Hematopoietic multipotent progenitor cell treated with erythropoietin and hydrocortisone succinate and interleukin-3 and kit ligand, for 15 days (in vitro differentiated cells): ENCODE measurements around the gene DENND2D.
"Not testable (repeated sequence)": the region's sequence is repeated elsewhere in the genome, so short reads cannot be mapped to it uniquely, and the experiment has no call there.

Source experiments
- DNase-seq: peaks from one replicate; pipeline ENCODE4 v3.0.0-alpha.2; 2015; ENCODE audit warnings: low spot score

The DENND2D gene

DNA sequence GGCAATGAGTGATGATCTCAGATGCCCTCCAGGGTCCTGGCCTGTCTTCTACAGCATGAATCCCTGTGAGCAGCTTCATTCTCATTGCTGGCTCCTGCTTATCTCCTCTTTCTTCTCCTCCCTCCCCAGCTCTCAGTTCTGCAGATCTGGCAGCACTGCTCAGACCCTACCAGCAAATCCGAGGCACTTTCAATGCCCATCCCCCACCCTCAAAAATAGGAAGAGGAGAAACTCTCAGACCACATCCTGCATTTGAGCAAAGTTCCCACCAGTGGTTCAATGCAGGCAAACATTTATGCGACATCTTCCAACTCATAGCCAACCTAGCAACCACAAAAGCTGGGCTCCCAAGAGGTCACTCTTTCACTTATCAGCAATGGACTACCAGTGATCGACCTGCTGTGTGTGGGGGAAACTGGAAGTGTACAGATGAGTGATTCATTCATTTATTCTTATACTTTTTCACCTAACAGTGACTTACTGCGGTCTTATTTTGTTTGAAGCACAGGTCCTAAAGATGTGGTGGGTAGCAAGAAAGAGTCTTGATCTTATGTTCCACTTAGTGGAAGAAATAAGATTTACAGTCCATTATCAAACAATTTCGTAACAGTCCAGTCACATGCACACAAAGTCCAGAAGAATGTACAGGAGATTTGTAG lies 21.3 kb upstream of the DENND2D start:
- no peak for DNase-seq

DNA sequence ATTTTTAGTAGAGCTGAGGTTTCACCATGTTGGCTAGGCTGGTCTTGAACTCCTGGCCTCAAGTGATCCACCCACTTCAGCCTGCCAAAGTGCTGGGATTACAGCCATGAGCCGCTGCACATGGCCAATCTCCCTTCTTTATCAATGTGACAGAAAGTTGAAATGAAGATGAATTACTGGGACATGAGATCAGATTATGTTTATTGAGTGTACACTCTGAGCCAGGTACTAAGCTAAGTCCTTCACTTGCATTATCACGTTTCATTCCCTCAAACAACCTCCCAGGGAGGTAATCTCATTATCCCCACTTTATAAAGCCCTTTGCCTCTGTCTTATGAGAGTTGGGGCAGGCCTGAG lies 20.8 kb upstream of the DENND2D start:
- no peak for DNase-seq

DNA sequence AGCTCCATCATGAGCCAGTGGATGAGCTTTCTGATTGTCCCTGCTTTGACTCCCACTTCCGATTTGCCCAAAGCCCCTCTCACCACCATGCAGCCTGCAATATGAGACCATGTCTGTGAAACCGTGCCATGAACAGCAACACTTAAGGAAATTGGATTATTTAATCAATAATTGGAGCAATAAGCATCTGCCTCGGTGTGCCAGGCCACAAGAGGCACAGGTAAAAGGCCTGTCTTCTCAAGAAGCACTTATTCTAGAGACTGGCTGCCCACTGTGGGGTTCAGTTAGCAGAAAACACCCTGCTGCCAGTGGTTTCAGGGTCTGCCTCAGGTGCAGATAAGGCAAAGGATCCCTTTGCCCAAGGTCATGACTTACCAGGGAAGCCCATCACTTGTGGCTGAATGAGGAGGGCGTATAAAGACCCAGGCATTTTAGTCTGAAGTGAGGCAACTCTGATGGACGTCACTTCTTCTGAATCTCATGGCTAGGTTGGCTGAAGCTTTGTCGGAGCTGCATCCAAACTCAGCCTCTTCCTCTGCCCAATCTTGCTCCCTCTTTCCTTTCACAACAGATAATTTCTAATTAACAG lies 19.9 kb upstream of the DENND2D start:
- no peak for DNase-seq

DNA sequence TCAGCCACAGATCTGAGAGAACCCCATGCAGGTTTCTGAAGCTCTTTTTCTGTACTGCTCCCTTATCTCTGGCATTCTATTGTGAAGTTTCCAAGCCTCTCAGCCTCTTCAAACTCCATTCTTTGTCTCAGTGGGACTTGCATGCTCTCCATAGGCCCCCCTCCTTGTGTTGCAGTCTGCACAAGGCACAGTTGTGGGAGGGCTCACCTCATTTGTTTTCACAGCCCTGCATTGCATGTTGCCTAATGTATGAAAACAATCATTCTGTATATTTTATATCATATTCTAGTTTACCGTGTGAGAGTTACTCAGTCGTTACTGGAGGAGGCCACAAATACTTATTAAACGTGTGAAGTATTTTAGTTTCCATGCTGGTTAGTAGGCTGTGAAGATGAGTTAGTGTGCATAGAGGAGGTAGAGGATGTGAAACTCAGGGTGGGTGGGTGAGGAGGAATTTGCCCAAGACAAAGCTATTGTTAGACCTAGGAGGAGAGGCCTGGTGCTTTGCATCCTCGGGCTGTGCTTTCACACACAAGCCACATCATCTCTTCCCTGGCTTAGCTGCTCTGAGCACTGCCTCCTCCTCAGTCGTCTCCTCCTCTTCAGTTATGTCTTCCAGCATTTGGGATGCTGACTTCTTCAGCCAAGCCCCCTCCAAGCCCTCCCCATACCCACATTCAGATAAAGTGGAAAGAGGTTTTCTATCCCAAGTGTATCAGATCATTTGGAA lies 19.3 kb upstream of the DENND2D start:
- DNase-seq: no peak

DNA sequence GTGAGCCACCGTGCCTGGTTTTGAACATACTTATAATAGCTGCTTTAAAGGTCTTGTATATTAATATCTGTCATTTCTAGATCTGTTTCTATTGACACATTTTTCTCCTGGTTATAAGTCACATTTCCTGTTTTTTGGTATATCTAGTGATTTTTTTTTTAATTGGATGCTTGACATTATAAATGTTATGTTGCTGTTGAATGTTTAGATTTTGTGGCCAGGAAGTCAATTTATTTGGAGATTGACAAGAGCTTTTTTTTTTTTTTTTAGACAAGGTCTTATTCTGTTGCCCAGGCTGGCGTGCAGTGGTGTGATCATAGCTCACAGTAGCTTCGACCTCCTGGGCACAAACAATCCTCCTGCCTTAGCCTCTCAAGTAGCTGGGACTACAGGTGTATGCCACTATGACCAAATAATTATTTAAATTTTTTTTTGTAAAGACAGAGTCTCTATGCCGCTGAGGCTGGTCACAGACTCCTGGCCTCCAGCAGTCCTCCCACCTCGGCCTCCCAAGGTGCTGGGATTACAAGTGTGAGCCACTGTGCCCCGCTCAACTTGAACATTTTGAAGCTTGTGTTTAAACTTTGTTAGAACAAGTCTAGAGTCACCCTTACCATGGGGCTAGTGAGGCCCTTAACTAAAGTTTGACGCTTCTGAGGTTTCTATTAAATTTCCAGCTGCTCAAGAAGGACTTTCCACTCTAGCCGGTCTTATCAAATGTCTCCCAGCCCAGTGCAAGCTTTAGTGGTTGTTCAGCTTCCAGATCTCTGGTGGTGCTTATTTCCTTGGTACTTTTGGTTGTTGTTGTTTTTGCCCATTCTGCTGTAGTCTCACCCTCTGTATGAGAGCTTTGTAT lies 18.5 kb upstream of the DENND2D start:
- DNase-seq: no peak

DNA sequence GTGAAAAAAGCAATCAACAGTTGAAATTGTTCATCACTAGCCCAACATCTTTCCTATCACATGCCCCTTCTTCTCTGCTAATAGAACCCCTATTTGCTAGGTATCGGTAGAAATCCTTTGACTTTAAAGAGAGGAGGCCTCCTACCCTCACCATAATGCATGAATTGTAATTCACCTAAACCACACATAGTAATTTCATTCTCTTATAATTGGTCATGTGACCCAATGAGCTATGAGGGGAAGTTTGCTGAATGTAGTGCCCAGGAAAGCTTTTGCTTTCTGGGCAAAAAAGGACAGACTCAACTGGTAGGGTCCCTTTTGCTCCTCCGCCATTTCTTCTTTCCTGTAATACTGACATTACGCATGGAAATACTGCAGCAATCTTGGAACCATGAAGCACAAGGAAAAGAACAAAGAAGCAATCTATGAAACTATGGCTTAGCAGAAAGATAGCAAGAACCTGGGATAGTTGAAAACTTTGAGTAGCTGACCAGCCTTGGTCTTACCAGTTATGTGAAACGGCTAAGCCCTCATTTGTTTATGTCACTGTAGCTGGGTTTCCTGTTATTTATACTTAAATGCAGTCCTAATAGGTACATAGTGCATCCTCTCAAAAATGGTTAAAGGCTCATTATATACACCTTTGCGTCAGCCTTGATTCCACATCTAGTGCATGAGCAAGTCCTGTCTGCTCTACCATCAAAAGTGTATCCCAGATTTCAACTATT lies 16.9 kb upstream of the DENND2D start:
- no peak for DNase-seq

DNA sequence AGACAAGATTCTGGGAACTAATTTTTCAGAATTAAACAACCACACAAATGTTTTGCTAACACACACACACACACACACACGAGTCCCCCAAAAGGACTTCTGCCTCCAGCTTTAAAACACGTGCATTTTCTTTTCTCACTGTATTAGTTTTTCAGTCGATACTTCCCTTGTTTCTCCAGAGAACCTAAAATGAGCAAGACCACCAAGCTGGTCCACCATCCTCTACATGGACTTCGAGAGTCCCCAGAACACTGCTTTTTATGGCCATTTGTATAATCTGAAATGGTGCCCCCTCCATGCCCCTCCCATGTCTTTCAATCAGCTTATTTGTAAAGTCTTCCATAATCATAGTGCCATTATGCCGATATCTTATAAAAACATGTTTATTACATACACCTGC lies 16.3 kb upstream of the DENND2D start:
- DNase-seq: no peak

DNA sequence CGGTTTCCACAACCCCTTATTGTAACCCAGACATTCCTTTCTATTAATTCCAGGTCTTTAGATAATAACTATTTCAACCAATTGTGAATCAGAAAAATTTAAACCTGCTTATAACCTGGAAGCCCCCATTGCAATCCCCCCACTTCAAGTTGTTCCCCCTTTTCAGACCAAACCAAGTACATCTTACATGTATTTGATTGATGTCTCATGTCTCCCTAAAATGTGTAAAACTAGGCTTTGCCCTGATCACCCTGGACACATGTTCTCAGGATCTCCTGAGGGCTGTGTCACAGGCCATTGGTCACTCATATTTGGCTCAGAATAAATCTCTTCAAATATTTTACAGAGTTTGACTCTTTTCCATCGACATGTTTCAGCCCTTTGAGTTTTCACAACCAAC lies 14.8 kb upstream of the DENND2D start:
- not testable (repeated sequence) for DNase-seq

DNA sequence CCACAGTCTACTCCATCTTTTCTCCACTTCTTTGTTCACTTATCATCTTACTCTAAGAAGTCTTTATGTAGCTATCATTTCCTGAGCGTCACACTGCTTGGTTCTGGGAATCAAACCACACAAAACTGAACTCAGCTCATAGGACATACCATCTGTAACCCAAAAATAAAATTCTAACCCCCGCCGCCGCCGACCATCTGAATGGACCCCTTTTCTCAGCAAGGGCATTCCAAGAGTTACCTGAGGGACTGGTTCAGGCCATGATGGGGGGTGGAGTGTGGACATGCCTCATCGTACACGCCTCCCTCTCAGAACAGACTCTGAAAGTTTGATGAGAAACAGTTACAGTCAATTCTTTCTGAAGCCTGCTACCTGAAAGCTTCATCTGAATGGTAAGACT lies 14.4 kb upstream of the DENND2D start:
- DNase-seq: no peak

DNA sequence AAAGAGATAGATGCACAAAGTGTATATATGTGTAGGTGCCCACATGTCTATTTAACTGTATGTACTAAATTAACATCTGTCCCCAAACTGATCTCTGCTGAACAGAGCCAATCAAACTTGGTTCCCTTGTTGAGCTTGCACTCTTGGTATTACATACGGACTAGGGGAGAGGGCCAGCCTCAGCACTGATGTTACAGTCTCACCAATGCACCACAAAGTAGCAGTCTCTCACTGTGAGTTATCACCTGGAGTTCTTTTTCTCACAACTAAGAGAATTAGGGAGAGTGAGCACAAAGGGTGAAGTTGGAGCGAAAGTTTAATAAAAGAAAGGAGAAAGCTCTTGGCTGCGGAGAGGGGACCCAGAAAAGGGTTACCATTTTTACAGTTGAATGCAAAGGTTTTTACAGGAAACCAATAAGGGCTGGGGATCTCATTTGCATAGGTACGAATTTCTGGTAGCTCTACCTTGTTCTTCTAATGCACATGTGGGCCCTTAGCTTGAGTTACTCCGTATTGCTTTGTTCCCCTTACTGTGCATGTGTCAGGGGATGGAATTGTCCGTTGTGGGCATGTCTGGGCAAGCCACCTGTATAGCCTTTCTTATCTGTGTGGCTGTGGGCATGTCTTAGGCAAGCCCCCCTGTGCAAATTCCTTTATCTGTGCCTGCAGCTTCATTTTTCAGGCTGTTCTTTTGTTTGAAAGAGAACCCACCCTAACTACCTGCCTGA lies 13.8 kb upstream of the DENND2D start:
- DNase-seq: no peak

DNA sequence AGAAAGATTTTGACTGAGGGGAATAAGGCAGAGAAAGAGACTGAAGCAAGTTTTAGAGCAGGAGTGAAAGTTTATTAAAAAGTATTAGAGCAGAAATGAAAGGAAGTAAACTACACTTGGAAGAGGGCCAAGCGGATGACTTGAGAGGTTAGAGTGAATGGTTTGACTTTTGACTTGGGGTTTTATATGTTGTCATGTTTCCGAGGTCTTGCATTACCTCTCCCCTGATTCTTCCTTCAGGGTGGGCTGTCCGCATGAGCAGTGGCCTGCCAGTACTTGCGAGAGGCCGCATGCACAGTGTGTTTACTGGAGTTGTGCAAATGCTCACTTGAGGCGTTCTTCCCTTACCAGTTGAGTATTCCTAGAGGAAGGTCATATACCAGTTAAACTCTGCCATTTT lies 13.0 kb upstream of the DENND2D start:
- peak; percentile 43 for DNase-seq

DNA sequence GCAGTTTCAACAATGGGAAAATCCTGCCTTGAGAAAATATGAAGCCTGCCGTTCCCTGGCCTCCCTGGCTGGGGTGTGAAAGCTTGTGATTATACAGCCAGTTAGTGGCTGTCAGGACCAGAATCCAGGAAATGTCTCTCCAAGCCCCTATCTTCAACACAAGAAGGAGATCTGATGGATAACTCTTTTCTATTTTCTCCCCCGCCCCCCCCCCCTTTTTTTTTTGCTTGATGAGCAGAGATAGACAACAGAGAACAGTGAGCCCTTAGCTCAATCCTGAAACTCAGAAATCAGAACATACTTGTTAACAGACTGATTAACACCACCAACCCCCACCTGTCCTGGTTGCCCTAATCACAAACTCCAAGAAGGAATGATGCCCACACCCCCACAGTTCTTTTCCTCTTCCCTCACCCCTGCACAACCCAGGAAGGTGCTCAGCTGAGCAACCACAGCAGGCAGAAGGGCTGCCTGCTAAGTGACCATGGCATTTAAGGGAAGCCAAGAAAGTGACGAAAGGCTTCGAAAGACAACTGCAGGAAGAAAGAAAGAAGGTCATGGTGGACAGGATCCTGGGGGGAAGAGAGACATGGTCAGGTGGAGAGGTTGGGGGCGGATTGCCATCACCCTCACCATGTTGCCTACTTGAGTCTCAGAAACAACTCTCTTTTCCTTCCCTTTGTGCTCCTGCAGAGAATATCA lies 12.3 kb upstream of the DENND2D start:
- DNase-seq: no peak

DNA sequence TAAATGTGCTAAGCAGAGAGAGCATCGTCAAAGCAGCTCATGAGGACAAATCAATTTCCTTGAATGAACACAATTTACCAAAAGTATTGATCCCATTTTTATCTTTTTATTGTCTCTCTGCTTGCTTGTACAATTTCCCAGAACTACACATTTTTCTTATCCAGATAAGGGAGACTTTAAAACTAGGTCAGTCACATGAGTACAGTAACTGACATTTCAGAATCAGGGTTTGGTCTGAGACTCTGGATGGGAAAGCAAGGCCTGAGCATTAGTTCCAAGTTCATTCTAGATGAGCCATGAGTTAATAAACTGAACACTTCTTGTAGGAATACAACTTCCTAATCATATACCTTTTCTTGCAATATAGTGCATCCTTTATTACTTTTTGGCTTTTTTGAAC lies 11.5 kb upstream of the DENND2D start:
- DNase-seq: no peak

DNA sequence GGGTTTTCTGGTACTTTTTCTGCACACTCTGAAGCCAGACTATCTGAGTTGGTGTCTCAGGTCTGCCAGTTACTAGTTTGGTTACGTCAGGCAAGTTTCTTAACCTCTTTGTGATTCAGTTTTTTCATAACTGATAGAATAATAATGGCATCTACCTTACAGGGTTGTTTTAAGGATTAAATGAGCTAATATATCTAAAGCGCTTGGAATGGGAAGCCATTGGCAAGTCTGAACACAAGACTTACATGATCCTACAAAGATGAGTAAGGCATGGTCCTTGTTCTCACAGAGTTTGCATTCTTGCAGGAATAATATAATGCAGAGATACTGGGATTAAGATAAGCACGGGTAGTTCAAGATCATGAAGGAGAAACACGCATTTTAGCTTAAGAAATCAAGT lies 9.2 kb upstream of the DENND2D start:
- DNase-seq: no peak

DNA sequence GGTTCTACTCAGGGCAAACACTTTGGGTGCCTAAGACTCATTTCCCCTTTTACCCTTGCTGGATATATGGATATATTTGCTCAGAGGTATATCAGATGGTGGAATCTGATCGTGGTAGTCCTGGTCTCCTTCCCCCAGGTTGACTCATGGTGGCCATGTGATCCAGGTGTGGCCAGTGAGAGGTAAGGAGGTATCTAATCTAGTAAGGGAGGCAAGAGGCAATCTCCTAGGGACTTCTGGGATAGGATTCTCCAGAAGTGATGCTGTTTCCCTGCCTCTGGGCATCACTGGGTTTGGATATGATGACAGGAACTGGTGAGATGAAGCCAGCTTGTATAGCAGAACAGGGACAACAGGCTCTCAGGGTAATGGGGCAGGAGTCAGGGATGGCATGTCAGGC lies 8.5 kb upstream of the DENND2D start:
- DNase-seq: no peak

DNA sequence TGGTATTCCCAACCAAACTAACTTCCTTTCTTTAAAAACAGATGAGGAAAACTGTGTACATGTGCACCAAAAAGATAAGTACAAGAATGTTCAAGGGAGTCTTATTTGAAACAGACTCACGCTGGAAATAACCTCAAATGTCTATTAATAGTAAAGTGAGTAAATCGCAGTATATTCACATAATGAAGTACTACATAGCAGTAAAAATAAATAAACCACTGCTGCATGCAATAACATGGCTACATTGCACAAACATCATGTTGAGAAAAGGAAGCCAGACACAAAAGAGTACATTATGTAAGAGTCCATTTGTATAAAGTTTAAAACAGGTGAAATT lies 5.2 kb upstream of the DENND2D start:
- DNase-seq: no peak

DNA sequence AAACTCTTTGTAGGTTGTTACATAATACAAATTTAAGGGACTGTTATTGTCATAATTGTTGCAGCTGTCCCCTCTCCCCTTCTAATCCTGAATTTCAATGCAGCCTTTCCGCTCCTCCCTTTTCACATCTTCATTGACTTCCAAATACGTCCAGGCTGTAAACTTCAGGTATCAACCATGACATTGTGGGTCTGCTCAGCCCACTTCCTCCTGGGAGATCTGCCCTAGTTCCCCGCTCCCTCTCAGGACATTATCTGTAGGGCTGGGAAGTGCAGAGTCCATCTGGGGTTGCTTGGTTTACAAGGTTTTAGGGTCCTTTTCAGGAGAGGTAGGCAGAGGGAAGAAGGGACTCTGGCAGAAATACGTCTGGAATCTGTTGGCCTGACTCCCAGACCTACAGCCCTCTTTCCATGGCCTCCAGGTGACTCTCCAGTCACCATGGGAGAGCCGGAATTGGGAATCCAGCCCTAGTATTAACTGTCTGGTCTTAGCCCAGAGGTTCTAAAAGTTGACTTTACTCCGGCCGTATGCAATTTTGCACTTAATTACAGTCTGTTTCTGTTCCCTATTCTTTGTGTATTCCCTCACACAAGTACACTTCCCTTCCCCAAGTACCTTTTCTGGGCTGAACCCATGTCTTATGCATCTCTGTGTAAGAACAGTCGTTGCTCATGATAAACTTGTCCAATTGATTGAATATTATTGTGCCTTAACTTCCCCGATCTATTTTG lies 4.7 kb upstream of the DENND2D start:
- DNase-seq: no peak

DNA sequence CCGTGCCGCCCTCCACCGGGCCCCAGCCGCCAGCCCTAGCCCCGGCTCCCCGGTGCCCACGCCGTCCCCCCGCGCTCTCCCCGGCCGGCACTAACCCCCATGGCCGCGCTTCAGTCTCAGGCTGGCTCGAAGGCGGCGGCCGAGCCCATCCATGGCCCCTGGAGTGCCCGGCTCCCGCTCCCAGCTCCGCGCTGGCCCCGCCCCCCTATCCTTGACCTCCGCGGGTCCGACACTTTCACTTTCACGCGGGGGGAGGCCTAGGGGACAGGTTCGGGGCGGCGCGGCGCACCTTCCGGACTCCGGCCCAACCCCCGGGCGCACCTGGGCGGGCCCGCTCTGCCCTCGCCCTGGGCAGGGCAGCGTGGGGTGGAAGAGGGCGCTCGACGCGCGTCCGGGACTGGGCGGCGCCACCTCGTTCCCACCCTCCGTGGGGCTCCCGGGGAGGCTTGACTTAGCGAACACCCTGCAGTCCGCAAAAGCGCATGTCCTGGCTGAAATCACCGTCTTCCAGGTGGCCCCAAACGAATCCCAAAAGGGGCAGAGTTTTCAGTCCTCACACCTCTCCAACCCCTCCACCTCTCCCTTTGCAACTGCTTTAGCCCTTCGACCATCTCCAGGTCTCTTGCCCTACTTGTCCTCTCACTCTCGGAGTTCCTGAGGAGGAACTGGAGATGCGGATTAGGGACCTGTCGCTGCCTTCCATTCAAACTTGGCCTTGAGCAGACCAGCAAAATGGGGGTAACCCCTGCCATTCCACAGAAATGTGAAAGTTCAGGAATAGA lies 3.9 kb upstream of the DENND2D start:
- DNase-seq: peak; percentile 59

DNA sequence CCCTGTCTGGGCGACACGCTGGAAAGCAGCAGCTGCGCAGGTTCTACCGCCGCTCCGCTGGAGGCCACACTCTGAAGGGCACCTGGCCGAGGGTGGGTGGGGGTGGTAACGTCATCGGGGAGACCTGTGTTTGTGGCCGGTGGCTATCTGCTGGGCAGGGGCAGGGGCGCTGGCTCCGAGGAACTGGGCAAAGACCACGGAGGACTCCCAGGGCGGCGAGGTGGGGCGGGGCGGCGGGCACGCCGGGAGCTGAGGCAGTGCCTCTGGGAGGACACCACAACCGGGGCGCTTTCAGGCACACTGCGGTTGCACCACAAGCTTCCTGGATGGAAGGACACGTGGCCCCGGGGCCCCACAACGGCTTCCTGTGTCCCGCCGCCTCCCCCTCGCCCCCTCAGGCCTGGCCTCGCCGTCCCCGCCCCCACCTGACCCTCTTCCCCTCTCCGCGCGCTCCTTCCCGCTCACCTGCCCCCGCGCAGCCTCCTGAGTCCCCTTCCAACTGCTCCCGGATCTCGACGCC lies 3.3 kb upstream of the DENND2D start:
- no peak for DNase-seq
